GM06990 (cell line): Measurements from ENCODE around the gene GATAD2A.
A peak's percentile ranks its signal among the peaks of the same experiment; 100 is the strongest.

Experiments
- DNase-seq: peaks from one replicate; pipeline ENCODE4 v3.0.0-alpha.2; 2011; ENCODE audit not compliant: insufficient read length; ENCODE audit errors: extremely low read depth
- H3K27me3 ChIP-seq: replicated peaks from 2 replicates; pipeline ENCODE4 v1.6.0; 2011; ENCODE audit warnings: low read length; ENCODE audit not compliant: control insufficient read depth, insufficient read depth
- H3K36me3 ChIP-seq: 2 replicates; pipeline ENCODE4 v1.5.1; 2011; ENCODE audit warnings: low read length; ENCODE audit not compliant: control insufficient read depth, insufficient read depth
- H3K4me3 ChIP-seq: replicated peaks from 2 replicates; pipeline ENCODE4 v1.5.1; 2011; ENCODE audit warnings: low read depth, mild to moderate bottlenecking, control low read depth, low read length
- TF ChIP-seq, protein P1 (sequence below): IDR thresholded peaks from 2 replicates; pipeline ENCODE4 v1.5.1; 2011; ENCODE audit warnings: low read length, control low read depth, mild to moderate bottlenecking, inconsistent platforms; ENCODE audit not compliant: insufficient read depth, poor library complexity, severe bottlenecking

GATAD2A gene

DNA sequence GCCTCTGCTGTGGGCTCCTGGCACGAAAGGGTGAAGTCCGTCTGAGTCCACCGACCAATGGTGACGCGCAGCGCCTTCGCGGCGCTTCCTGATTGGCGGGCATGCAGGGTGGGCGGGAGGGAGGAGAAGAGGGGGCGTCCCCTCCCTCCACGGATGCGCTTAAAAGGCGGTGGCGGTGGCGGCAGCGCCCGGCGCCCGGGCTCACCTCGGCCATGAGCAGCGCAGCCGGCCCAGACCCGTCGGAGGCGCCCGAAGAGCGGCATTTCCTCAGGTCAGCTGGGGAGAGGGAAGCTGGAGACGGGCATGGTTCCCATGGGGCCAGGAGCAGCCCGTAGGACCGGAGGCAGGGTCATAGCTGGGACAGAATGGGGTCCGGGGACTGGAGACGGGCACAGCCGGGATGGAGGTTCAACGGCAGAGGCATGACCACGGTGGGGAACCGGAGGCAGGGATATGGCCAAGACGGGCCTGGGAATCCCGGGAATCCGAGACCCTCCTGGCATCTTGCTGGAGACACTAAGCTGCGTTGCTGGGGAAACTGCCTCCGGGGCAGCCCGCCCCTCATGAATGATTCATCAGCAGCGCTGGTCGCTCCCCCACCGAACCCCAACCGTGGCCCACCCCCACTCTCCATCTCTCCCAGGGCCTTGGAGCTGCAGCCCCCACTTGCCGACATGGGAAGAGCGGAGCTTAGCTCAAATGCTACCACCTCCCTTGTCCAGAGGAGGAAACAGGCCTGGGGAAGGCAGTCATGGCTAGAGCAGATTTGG is 123.4 kb downstream of the GATAD2A start, which contains the start of gene YJEFN3:
YJEFN3 (plus strand) TSS at position 191 of the 770 bp plus-strand sequence; CDS start at position 213, 22 bp downstream.
- TF ChIP-seq, protein P1, sequence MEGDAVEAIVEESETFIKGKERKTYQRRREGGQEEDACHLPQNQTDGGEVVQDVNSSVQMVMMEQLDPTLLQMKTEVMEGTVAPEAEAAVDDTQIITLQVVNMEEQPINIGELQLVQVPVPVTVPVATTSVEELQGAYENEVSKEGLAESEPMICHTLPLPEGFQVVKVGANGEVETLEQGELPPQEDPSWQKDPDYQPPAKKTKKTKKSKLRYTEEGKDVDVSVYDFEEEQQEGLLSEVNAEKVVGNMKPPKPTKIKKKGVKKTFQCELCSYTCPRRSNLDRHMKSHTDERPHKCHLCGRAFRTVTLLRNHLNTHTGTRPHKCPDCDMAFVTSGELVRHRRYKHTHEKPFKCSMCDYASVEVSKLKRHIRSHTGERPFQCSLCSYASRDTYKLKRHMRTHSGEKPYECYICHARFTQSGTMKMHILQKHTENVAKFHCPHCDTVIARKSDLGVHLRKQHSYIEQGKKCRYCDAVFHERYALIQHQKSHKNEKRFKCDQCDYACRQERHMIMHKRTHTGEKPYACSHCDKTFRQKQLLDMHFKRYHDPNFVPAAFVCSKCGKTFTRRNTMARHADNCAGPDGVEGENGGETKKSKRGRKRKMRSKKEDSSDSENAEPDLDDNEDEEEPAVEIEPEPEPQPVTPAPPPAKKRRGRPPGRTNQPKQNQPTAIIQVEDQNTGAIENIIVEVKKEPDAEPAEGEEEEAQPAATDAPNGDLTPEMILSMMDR = no peak

DNA sequence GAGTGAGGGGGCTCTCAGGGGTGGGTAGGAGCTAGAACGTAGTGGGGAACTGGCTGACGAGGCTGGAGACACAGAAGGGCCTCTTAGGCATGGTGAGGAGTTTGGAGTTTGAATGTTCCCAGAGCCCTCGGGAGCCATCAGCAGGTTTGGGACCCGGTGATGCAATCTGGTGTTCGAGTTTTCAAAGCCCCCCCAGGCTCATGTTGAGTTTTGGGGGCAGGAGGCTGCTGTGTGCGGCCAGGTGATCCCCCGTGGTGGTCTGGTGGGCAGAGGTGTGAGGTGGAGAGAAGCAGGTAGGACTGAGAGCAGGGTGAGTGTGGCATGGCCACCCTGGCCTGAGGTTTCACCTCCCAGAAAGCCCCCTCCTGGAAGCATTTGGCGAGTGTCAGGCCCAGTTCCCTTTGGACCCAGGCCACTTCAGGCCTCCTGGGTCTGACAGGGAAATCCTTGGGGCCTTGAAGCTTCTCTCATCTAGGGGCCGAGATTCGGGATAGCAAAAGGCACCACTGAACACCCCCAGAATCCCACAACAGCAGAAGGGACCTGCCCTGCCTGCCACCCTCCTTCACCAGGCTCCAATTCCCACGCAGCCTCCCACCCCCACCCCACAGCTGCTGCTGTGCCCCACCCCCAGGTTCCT is 124.4 kb downstream of the GATAD2A start:
- Histone ChIP-seq H3K36me3 (peaks cover 13% of the 10 kb centered on the region), H3K27me3 (no peaks in the 10 kb centered on the region), H3K4me3 (no peak overlapping the region)
- no peak for DNase-seq
- TF ChIP-seq, protein P1 = no peak

More for the DNA sequence above, 123.4 kb downstream of the GATAD2A start, which contains the start of gene YJEFN3:
- no peak within 1 kb of the TSS for H3K4me3 ChIP-seq
- peaks cover 13% of the 10 kb centered on the region for H3K36me3 ChIP-seq
- DNase-seq = no peak
- no peaks in the 10 kb centered on the region for H3K27me3 ChIP-seq

DNA sequence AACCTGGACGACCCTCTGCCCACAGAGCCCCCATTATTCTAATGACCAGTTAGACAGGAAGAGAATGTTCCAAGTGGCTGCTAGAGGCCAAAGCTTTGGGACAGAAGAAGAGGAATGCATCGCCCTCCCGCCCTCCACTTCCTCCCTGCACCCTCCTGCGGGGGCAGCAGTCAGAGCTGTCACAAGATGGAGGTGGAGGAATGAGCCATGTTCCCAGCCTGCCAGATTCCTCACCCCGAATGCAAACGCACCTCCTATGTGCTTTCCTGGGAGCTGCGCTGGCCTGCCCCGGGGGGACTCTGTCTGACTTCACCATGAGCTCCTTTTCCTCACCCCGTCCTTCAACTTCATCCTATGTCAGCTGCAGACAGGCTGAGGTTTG is 124.9 kb downstream of the GATAD2A start:
- H3K27me3 ChIP-seq = no peaks in the 10 kb centered on the region
- H3K36me3 ChIP-seq = peaks cover 13% of the 10 kb centered on the region
- TF ChIP-seq, protein P1 = no peak
- H3K4me3 ChIP-seq = no peak overlapping the region
- DNase-seq = no peak

DNA sequence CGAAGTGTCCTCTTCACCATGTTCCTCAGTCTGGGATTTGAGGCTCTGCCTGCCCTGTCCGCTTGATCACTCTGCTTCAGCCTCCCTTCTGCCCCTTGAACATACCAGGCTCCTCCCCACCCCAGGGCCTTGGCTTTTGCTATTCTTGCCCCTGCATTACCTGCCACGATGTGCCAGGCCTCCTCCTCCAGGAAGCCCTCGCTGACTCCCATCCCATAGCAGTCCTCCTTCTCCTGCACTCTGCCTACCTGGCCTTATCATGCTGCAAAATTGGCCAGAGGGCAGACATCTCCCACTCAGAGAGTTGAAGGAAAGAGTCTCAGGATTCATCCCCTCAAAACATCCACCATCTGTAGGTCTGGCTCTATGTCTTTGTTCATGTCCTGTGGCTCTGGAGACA is 125.4 kb downstream of the GATAD2A start:
- no peaks in the 10 kb centered on the region for H3K27me3 ChIP-seq
- H3K4me3 ChIP-seq = no peak overlapping the region
- TF ChIP-seq, protein P1 = no peak
- peaks cover 13% of the 10 kb centered on the region for H3K36me3 ChIP-seq
- DNase-seq = no peak

DNA sequence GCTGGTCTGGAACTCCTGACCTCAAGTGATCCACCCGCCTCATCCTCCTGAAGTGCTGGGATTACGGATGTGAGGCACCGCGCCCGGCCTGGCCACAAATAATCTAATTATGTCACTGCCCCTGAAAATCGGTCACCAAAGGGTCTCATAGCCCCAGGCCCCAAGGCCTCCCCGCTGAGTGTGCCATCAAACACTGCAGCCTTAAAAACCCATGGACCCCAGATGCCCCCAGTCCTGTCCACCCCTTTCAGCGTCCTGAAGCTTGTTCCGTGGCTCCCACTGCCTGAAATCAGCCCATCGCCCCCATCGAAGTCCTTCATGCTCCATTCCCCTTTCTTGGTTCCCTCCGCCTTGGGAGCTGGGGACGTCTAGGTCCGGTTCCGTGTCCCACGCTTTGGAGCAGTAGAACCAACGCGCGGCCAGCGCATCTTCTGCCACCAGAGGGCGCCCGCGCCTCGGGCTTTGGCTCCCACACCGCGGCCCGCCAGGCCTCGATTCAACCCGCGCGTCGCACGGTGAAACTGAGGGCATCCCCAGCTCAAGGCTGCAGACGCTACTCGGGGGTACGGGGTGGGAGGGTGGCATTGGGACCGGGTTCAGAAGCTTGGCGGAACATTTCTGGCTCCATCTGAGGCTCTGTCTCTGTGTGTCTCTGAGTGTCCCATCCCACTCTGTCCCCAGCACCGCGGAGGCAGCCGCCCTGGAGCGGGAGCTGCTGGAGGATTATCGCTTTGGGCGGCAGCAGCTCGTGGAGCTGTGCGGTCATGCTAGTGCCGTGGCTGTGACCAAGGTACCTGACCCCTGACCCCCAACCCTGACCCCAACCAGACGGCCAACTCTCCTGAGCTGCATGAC is 126.7 kb downstream of the GATAD2A start:
- Histone ChIP-seq H3K4me3 (no peak overlapping the region), H3K36me3 (peaks cover 13% of the 10 kb centered on the region), H3K27me3 (no peaks in the 10 kb centered on the region)
- peak; percentile 81 for DNase-seq
- TF ChIP-seq, protein P1 = peak; percentile 98
